Left lobe of liver (tissue), 2 donors: ENCODE results near the gene CTIF. TPM values are rescaled to one million over a fixed set of nuclear protein-coding genes. Genes with fewer than 3 reads are reported as not detected.

Experiments
- ATAC-seq: fragments of 200-7000 bp; cut with Tn5 transposase; one replicate; pipeline ENCODE4 v1.9.1; 2020; ENCODE audit warnings: mild to moderate bottlenecking, moderate library complexity
- DNase-seq: peaks from one replicate; pipeline ENCODE4 v3.0.0-alpha.2; 2020; ENCODE audit warnings: low spot score
- total RNA-seq: library from RNA; stranded (reverse); gene quantifications from one replicate; pipeline ENCODE4 v1.2.1, GENCODE V29; 2021
- donor health status: DM: no; HTN: no; CAD: no; lungs with moderate emphysema.
- donor health status: DM: no; HTN: yes; CAD: no.

Gene CTIF
- total RNA-seq, 1 donor from 2014 or later: 74.4 TPM

- ATAC-seq (no peak), DNase-seq (no peak)
Observed at GRCh38 chr18:48900469-48900868, 361.6 kb downstream of the CTIF start.

- DNase-seq (no peak), ATAC-seq (no peak)
Observed at GRCh38 chr18:48901145-48902022, 362.6 kb downstream of the CTIF start.

GRCh38 chr18:48902023-48902855 is 363.4 kb downstream of the CTIF start:
- peak; percentile 63 for ATAC-seq
- DNase-seq: peak; percentile 71

- no peak for DNase-seq
- ATAC-seq: peak; percentile 60
Observed at GRCh38 chr18:48902856-48903601, 364.2 kb downstream of the CTIF start.

GRCh38 chr18:48904091-48904490 is 365.3 kb downstream of the CTIF start:
- DNase-seq: no peak
- ATAC-seq: no peak

- DNase-seq: no peak
- ATAC-seq: no peak
Observed at GRCh38 chr18:48904847-48905394, 366.1 kb downstream of the CTIF start.

GRCh38 chr18:48905513-48905912 is 366.7 kb downstream of the CTIF start:
- DNase-seq (no peak), ATAC-seq (no peak)

- DNase-seq (no peak), ATAC-seq (no peak)
Observed at GRCh38 chr18:48908916-48909315, 370.1 kb downstream of the CTIF start.

GRCh38 chr18:48909721-48910120 is 370.9 kb downstream of the CTIF start:
- DNase-seq: no peak
- no peak for ATAC-seq

- no peak for DNase-seq
Observed at GRCh38 chr18:48910972-48911545, 372.2 kb downstream of the CTIF start.

More at GRCh38 chr18:48910972-48911545, 372.2 kb downstream of the CTIF start:
- ATAC-seq: no peak

Other genes with a start within 250 kb of the CTIF start
- gene ZBTB7C, start 129.6 kb upstream of the CTIF start, total RNA-seq: 1.2 TPM